Daoy (cell line): ENCODE results near the gene CTAGE8. TPM values are rescaled to one million over a fixed set of nuclear protein-coding genes. Genes with fewer than 3 reads are reported as not detected.
A peak's percentile ranks its signal among the peaks of the same experiment; 100 is the strongest.
"Not testable (repeated sequence)": the region's sequence is repeated elsewhere in the genome, so short reads cannot be mapped to it uniquely, and the experiment has no call there.

Experiments
- DNase-seq: peaks from one replicate; pipeline ENCODE4 v3.0.0-alpha.2; 2015; ENCODE audit warnings: low read depth
- total RNA-seq: library from RNA; depleted of rRNA; stranded (reverse); fragments of >200 nt; shearing (Covaris generic); gene quantifications from 2 replicates; pipeline ENCODE4 v1.2.3, GENCODE V29; 2014; rRNA removed

CTAGE8 gene
- total RNA-seq, 1 experiment from 2014 or later, result 0.23 TPM

GRCh38 chr7:144255471-144255897 lies 13.6 kb downstream of the CTAGE8 start:
- no peak for DNase-seq

GRCh38 chr7:144252307-144252706 lies 16.8 kb downstream of the CTAGE8 start:
- DNase-seq, result not testable (repeated sequence)

- not testable (repeated sequence) for DNase-seq
These were observed 21.3 kb downstream of the CTAGE8 start for GRCh38 chr7:144247674-144248330.

GRCh38 chr7:144246967-144247366 lies 22.1 kb downstream of the CTAGE8 start:
- DNase-seq, result not testable (repeated sequence)

- not testable (repeated sequence) for DNase-seq
These were observed 23.7 kb downstream of the CTAGE8 start for GRCh38 chr7:144245372-144245771.

GRCh38 chr7:144239365-144239764 lies 29.7 kb downstream of the CTAGE8 start, which contains the start of gene OR2A42:
TSS of gene OR2A42 (minus strand) at chr7:144239605. CDS start at chr7:144232843, 6,762 bp downstream.
- DNase-seq, result not testable (repeated sequence)

GRCh38 chr7:144238530-144239082 lies 30.5 kb downstream of the CTAGE8 start:
- not testable (repeated sequence) for DNase-seq

- not testable (repeated sequence) for DNase-seq
These were observed 36.0 kb downstream of the CTAGE8 start for GRCh38 chr7:144233039-144233438.

GRCh38 chr7:144231027-144231426 lies 38.1 kb downstream of the CTAGE8 start:
- not testable (repeated sequence) for DNase-seq

- peak; percentile 1 for DNase-seq
These were observed 40.3 kb downstream of the CTAGE8 start for GRCh38 chr7:144228810-144229209.

- not testable (repeated sequence) for DNase-seq
These were observed 42.2 kb downstream of the CTAGE8 start for GRCh38 chr7:144226866-144227265.

GRCh38 chr7:144223675-144224074 lies 45.4 kb downstream of the CTAGE8 start:
- not testable (repeated sequence) for DNase-seq

- not testable (repeated sequence) for DNase-seq
These were observed 48.6 kb downstream of the CTAGE8 start for GRCh38 chr7:144220531-144220930.

- DNase-seq, result not testable (repeated sequence)
These were observed 49.9 kb downstream of the CTAGE8 start for GRCh38 chr7:144219149-144219548.

- DNase-seq, result not testable (repeated sequence)
These were observed 50.5 kb downstream of the CTAGE8 start for GRCh38 chr7:144218581-144218980.

- not testable (repeated sequence) for DNase-seq
These were observed 51.9 kb downstream of the CTAGE8 start for GRCh38 chr7:144217200-144217599.

Other genes starting within 250 kb of the CTAGE8 start
- gene OR2A5, start 220.3 kb downstream of the CTAGE8 start, total RNA-seq, result not detected in 2 replicates
- not detected in 2 replicates for gene OR2A25, start 199.5 kb downstream of the CTAGE8 start, total RNA-seq
- not detected in 2 replicates for gene OR2A12, start 183.0 kb downstream of the CTAGE8 start, total RNA-seq
- gene OR2A2, start 159.7 kb downstream of the CTAGE8 start, total RNA-seq, result not detected in 2 replicates
- not detected in 2 replicates for gene OR2A14, start 146.1 kb downstream of the CTAGE8 start, total RNA-seq
- gene CTAGE4, start 85.8 kb downstream of the CTAGE8 start, total RNA-seq, result 0.09 and 0.23 TPM in 2 replicates
- 0.95 and 3.6 TPM in 2 replicates for gene ARHGEF35, start 73.5 kb downstream of the CTAGE8 start, total RNA-seq
- gene OR2A42, start 29.7 kb downstream of the CTAGE8 start, total RNA-seq, result not detected in 2 replicates
- gene OR2A7, start 4.5 kb downstream of the CTAGE8 start, total RNA-seq, result 0.11 TPM in 1 of 2 replicates, not detected in the other
- gene OR2A1, start 43.1 kb upstream of the CTAGE8 start, total RNA-seq, result 0.17 TPM in 1 of 2 replicates, not detected in the other
- gene ARHGEF5, start 86.1 kb upstream of the CTAGE8 start, total RNA-seq, result 1.5 and 2.0 TPM in 2 replicates
- gene NOBOX, start 134.4 kb upstream of the CTAGE8 start, total RNA-seq, result not detected in 2 replicates